Muscle of leg (tissue), 11 donors: ENCODE results near the gene MGAT2. TPM values are rescaled to one million over a fixed set of nuclear protein-coding genes. Genes with fewer than 3 reads are reported as not detected.
"Not testable (repeated sequence)": the region's sequence is repeated elsewhere in the genome, so short reads cannot be mapped to it uniquely, and the experiment has no call there.

Experiments used
- DNase-seq: peaks from one replicate; pipeline ENCODE4 v3.0.0; 2013
- H3K27ac ChIP-seq: one replicate; pipeline ENCODE4 v1.5.1; 2013; ENCODE audit warnings: mild to moderate bottlenecking, low read length, control low read depth
- H3K27me3 ChIP-seq: one replicate; pipeline ENCODE4 v1.6.1; 2013; ENCODE audit warnings: low read length; ENCODE audit not compliant: control insufficient read depth, insufficient read depth
- H3K36me3 ChIP-seq: one replicate; pipeline ENCODE4 v1.6.1; 2013; ENCODE audit warnings: low read length; ENCODE audit not compliant: control insufficient read depth, insufficient read depth
- H3K4me1 ChIP-seq: one replicate; pipeline ENCODE4 v1.6.1; 2013; ENCODE audit warnings: low read length; ENCODE audit not compliant: control insufficient read depth, insufficient read depth
- H3K4me3 ChIP-seq: one replicate; pipeline ENCODE4 v1.5.1; 2013; ENCODE audit warnings: low read length, control low read depth
- H3K9me3 ChIP-seq: replicated peaks from 2 replicates; pipeline ENCODE4 v1.6.1; 2013; ENCODE audit warnings: low read depth, low read length; ENCODE audit not compliant: control insufficient read depth
- WGBS: methylation state at CpG from one replicate; pipeline ENCODE4 v1.1.5; 2013; ENCODE audit warnings: missing lambda C conversion rate; ENCODE audit not compliant: insufficient coverage; 5-methylcytosine and 5-hydroxymethylcytosine counted together
- polyA plus RNA-seq, 8 donors: library from polyadenylated mRNA; unstranded; fragments of 120-200 nt; gene quantifications; one replicate each; pipeline versions ENCODE4 v1.2.1 to v1.2.3, GENCODE V29; 2013; ENCODE audit warnings: inconsistent platforms in 1 of 8, low replicate concordance in 1 of 8; ENCODE audit not compliant: insufficient read length in 8 of 8, insufficient read depth in 1 of 8
- total RNA-seq: library from RNA; stranded (reverse); fragments of 120-200 nt; gene quantifications from one replicate; pipeline ENCODE4 v1.2.4, GENCODE V29; 2013

MGAT2 gene
- total and polyA plus RNA-seq, 9 donors = 20.3 to 32.2 (median 27.8) TPM

GRCh38 chr14:49607583-49607982 lies 13.0 kb upstream of the MGAT2 start:
- H3K27ac ChIP-seq = no peak overlapping the region
- H3K4me3 ChIP-seq = no peak overlapping the region
- no peaks in the 10 kb centered on the region for H3K4me1 ChIP-seq
- H3K9me3 ChIP-seq = no peaks in the 10 kb centered on the region
- H3K36me3 ChIP-seq = peaks cover 11% of the 10 kb centered on the region
- WGBS = 43% methylated on average over 1 of the region's 6 CpGs
- H3K27me3 ChIP-seq = no peaks in the 10 kb centered on the region
- DNase-seq = no peak

DNA sequence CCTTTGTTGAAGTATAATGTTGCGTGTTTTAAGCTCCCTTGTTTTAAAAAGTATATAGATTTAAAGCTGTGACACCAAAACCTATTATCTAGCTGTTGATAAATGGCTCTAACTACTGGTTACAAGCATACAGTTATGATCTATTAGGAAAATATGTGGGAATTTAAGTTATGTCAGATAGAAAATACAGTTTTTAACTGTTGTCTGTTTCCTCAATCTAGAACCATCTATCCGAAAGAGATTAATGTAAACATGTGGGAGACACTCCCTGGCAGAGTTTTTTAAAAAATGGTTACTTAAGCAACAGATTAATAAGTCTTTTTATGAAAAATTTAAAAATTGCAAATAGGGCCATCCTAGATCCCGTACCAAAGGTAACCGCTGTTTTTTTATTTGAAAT lies 8.3 kb upstream of the MGAT2 start:
- WGBS = no CpG with 5 or more reads among the region's 4 CpGs
- H3K4me3 ChIP-seq = no peak overlapping the region
- H3K27me3 ChIP-seq = no peaks in the 10 kb centered on the region
- H3K4me1 ChIP-seq = no peaks in the 10 kb centered on the region
- H3K9me3 ChIP-seq = no peaks in the 10 kb centered on the region
- DNase-seq = no peak
- no peak overlapping the region for H3K27ac ChIP-seq
- peaks cover 4% of the 10 kb centered on the region for H3K36me3 ChIP-seq

DNA sequence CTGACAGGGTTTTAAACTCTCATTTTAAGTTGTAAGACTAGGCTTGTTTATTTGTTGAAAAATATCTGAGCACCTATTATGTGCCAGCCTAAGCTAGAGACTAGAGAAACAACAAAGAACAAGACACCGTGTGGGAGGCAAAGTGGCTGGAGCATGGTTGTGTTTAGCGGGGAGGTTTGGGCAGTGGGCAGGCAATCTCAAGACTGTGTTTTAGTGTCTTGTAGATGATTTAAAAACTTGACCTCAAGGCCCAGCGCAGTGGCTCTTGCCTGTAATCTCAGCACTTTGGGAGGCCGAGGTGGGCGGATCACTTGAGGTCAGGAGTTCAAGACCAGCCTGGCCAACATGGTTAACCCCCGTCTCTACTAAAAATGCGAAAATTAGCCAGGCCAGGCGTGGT lies 7.9 kb upstream of the MGAT2 start:
- no peaks in the 10 kb centered on the region for H3K4me1 ChIP-seq
- 85% methylated on average over 6 of the region's 8 CpGs for WGBS
- H3K27ac ChIP-seq = no peak overlapping the region
- no peaks in the 10 kb centered on the region for H3K27me3 ChIP-seq
- no peaks in the 10 kb centered on the region for H3K9me3 ChIP-seq
- H3K36me3 ChIP-seq = peaks cover 7% of the 10 kb centered on the region
- no peak overlapping the region for H3K4me3 ChIP-seq
- no peak for DNase-seq

- H3K27ac ChIP-seq = no peak overlapping the region
- H3K4me1 ChIP-seq = peaks cover under 1% of the 10 kb centered on the region
- no peaks in the 10 kb centered on the region for H3K27me3 ChIP-seq
- DNase-seq = no peak
- H3K9me3 ChIP-seq = no peaks in the 10 kb centered on the region
- whole genome bisulfite sequencing = no CpG with 5 or more reads among the region's 2 CpGs
- H3K36me3 ChIP-seq = peaks cover 14% of the 10 kb centered on the region
- H3K4me3 ChIP-seq = no peak overlapping the region
Measured at GRCh38 chr14:49614196-49614595, 6.4 kb upstream of the MGAT2 start.

DNA sequence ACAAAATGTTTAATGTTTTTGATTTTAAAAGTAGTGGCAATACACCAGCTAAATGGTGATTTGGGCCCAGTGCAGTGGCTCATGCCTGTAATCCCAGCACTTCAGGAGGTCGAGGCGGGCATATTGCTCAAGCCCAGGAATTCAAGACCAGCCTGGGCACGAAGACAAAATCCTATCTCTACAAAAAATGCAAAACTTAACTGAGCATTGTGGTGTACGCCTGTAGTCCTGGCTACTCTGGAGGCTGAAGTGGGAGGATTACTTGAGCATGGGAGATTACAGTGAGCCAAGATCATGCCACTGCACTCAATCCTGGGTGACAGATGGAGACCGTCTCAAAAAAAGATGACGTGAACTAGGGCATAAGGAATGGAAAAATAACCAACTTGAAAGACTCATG lies 4.8 kb upstream of the MGAT2 start:
- H3K9me3 ChIP-seq = no peaks in the 10 kb centered on the region
- H3K4me3 ChIP-seq = no peak overlapping the region
- H3K36me3 ChIP-seq = peaks cover 14% of the 10 kb centered on the region
- peaks cover 5% of the 10 kb centered on the region for H3K4me1 ChIP-seq
- WGBS = no CpG with 5 or more reads among the region's 6 CpGs
- H3K27ac ChIP-seq = no peak overlapping the region
- DNase-seq = no peak
- no peaks in the 10 kb centered on the region for H3K27me3 ChIP-seq

DNA sequence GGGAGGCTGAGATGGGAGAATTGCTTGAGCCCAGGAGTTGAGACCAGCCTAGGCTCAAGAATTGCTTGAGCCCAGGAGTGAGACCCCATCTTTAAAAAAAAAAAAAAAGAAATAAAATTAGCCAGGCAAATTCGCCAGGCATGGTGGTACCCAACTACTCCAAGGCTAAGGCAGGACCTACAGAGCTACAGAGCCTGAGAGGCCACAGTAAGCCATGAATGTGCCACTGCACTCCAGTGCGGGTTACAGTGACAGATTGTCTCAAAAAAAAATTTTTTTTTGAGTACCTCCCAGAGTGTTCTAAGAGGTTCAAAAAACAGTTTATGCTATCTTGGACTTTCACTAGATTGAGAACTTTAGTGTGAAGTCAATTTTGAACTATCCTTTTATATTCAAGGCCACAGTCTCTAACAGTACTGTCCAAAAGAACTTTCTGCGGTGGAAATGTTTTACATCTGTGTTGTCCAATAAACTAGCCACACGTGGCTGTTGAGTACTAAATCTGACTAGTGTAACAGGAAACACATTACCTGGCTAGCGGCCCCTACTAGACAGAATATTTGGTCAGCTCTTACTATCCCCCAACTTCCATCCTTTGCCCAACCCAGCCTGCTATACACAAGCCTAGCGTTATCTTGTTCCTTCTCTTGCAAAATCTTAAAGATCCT lies 2.6 kb upstream of the MGAT2 start:
- H3K36me3 ChIP-seq = peaks cover 20% of the 10 kb centered on the region
- H3K4me1 ChIP-seq = peaks cover 13% of the 10 kb centered on the region
- no peak overlapping the region for H3K27ac ChIP-seq
- WGBS = 87% methylated on average over 3 of the region's 6 CpGs
- DNase-seq = no peak
- no peaks in the 10 kb centered on the region for H3K9me3 ChIP-seq
- no peaks in the 10 kb centered on the region for H3K27me3 ChIP-seq
- no peak overlapping the region for H3K4me3 ChIP-seq

DNA sequence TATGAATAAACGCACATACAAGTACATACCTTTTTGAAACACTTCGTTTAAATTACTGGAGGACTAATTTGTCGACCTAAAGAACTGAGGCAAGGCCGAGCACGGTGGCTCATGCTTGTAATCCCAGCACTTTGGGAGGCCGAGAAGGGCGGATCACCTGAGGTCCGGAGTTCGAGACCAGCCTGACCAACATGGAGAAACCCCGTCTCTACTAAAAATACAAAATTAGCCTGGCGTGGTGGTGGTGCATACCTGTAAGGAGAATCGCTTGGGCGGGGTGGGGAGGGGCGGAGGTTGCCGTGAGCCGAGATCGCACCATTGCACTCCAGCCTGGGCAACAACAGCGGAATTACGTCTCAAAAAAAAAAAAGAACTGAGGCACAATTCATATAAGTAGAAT lies 1.3 kb upstream of the MGAT2 start:
- Histone ChIP-seq H3K4me1 (peaks cover 13% of the 10 kb centered on the region), H3K36me3 (peaks cover 24% of the 10 kb centered on the region), H3K4me3 (peak overlapping the region; percentile 74)
- not testable (repeated sequence) for DNase-seq, H3K27me3 ChIP-seq, H3K27ac ChIP-seq, H3K9me3 ChIP-seq
- WGBS = 69% methylated on average over 12 of the region's 19 CpGs

- H3K4me1 ChIP-seq = peaks cover 13% of the 10 kb centered on the region
- 0% methylated on average over 2 of the region's 11 CpGs for WGBS
- peak overlapping the region; percentile 99 for H3K27ac ChIP-seq
Measured at GRCh38 chr14:49619730-49620129, 869 bp upstream of the MGAT2 start.

GRCh38 chr14:49621114-49621881 lies 699 bp downstream of the MGAT2 start:
- no peaks in the 10 kb centered on the region for H3K27me3 ChIP-seq
- DNase-seq = peak; percentile 85
- H3K4me3 ChIP-seq = peak overlapping the region; percentile 74
- H3K4me1 ChIP-seq = peaks cover 13% of the 10 kb centered on the region
- under 1% methylated on average over 62 of the region's 65 CpGs for WGBS
- H3K9me3 ChIP-seq = no peaks in the 10 kb centered on the region
- peaks cover 30% of the 10 kb centered on the region for H3K36me3 ChIP-seq
- H3K27ac ChIP-seq = peak overlapping the region; percentile 99

More at GRCh38 chr14:49619730-49620129, 869 bp upstream of the MGAT2 start:
- Histone ChIP-seq H3K27me3 (no peaks in the 10 kb centered on the region), H3K4me3 (peak overlapping the region; percentile 74), H3K9me3 (no peaks in the 10 kb centered on the region), H3K36me3 (peaks cover 26% of the 10 kb centered on the region)
- no peak for DNase-seq

DNA sequence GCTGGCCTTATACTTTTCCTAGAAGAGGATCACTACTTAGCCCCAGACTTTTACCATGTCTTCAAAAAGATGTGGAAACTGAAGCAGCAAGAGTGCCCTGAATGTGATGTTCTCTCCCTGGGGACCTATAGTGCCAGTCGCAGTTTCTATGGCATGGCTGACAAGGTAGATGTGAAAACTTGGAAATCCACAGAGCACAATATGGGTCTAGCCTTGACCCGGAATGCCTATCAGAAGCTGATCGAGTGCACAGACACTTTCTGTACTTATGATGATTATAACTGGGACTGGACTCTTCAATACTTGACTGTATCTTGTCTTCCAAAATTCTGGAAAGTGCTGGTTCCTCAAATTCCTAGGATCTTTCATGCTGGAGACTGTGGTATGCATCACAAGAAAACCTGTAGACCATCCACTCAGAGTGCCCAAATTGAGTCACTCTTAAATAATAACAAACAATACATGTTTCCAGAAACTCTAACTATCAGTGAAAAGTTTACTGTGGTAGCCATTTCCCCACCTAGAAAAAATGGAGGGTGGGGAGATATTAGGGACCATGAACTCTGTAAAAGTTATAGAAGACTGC lies 1.5 kb downstream of the MGAT2 start:
- Histone ChIP-seq H3K27ac (no peak overlapping the region), H3K9me3 (no peaks in the 10 kb centered on the region), H3K4me3 (peak overlapping the region; percentile 74), H3K36me3 (peaks cover 30% of the 10 kb centered on the region), H3K4me1 (peaks cover 13% of the 10 kb centered on the region), H3K27me3 (no peaks in the 10 kb centered on the region)
- 59% methylated on average over 3 of the region's 3 CpGs for WGBS
- DNase-seq = no peak
